22Rv1 (cell line): Measurements from ENCODE around the gene ANXA3.

Source experiments
- ZFX ChIP-seq: fragments of 450-650 bp; IDR thresholded peaks from 2 replicates; pipeline ENCODE4 v1.6.1; 2017; ENCODE audit warnings: antibody characterized with exemption, borderline replicate concordance
- TF ChIP-seq, protein P1 (sequence below): fragments of 450-650 bp; IDR thresholded peaks from 2 replicates; pipeline ENCODE4 v1.5.1; 2017; ENCODE audit warnings: mild to moderate bottlenecking

DNA sequence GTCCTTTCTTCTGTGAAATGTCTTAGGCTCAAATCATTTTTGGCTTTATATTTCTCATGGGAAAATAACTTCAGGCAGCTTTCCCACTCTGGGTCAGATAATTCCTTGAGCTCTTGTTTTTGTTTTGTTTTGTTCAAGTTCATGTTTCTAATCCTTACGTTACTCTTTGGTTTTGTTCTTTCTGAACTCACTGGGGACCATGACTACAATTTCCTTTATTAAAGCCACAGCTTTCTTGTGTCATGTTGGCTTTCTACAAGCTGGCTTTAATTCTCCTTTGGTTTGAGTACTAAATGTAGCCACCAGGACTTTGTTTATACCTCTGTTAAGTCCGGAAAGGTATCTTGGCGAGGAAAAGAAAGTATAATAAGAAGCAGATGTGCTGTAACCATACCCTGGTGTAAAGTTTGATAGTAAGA is 30.8 kb upstream of the ANXA3 start:
- TF ChIP-seq, protein P1, sequence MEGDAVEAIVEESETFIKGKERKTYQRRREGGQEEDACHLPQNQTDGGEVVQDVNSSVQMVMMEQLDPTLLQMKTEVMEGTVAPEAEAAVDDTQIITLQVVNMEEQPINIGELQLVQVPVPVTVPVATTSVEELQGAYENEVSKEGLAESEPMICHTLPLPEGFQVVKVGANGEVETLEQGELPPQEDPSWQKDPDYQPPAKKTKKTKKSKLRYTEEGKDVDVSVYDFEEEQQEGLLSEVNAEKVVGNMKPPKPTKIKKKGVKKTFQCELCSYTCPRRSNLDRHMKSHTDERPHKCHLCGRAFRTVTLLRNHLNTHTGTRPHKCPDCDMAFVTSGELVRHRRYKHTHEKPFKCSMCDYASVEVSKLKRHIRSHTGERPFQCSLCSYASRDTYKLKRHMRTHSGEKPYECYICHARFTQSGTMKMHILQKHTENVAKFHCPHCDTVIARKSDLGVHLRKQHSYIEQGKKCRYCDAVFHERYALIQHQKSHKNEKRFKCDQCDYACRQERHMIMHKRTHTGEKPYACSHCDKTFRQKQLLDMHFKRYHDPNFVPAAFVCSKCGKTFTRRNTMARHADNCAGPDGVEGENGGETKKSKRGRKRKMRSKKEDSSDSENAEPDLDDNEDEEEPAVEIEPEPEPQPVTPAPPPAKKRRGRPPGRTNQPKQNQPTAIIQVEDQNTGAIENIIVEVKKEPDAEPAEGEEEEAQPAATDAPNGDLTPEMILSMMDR = no peak
- TF ChIP-seq ZFX = no peak
